Nephron (organoid): ENCODE measurements around the gene LMX1A.

ENCODE experiments used
- H3K27ac Mint-ChIP-seq, 3 experiments: 2 replicates each; pipeline ENCODE4 v1.8.0; 2020; ENCODE audit warnings: mixed read lengths in 3 of 3, mild to moderate bottlenecking in 2 of 3, moderate library complexity in 1 of 3
- H3K27me3 Mint-ChIP-seq: 2 replicates; pipeline ENCODE4 v1.8.0; 2021; ENCODE audit warnings: low read depth, mild to moderate bottlenecking, moderate library complexity, mixed read lengths
- H3K36me3 Mint-ChIP-seq: 2 replicates; pipeline ENCODE4 v1.8.0; 2020; ENCODE audit warnings: low read depth, mixed read lengths
- H3K4me1 Mint-ChIP-seq: 2 replicates; pipeline ENCODE4 v1.8.0; 2020; ENCODE audit warnings: mixed read lengths
- H3K4me3 Mint-ChIP-seq, 3 experiments: 2 replicates each; pipeline ENCODE4 v1.8.0; 2020; ENCODE audit warnings: mild to moderate bottlenecking in 3 of 3, mixed read lengths in 3 of 3, moderate library complexity in 2 of 3
- H3K9me3 Mint-ChIP-seq: 2 replicates; pipeline ENCODE4 v1.8.0; 2020; ENCODE audit warnings: mixed read lengths
- TF ChIP-seq, protein P1 (sequence below), 3 experiments: fragments of 200-600 bp; sonication (generic); IDR thresholded peaks; one replicate each; pipeline ENCODE4 v1.5.0; 2021; ENCODE audit warnings: antibody characterized with exemption in 3 of 3; ENCODE audit not compliant: unreplicated experiment in 3 of 3

Gene LMX1A

DNA sequence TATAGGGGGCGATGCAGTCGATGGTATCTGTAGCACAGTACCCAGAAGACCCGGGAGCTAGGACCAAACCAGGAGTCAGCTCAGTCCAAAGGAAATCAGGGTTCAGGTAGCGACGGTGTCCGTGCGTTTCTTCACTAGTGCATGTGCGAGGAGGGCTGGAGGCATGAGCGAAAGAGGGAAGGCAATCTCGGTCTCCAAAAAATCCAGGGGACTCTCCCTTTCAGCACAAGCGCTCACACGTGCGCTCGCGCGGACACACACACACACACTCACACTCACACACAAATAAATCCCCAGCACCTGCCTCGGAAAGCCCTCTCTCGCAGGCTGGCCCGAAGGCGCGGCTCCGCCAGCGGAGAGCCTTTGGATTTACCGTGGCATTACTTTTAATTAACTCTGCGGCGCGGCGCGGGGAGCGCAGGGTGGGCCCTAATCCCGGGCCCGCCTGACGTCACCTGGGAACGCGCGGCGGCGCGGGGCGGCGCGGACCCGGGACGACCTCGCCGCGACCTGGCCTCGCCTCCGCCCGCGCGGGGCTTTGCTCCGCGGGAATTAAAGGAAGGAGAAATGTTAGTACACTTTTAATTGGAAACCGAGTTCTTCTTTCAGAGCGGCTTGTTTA, 121.2 kb downstream of the LMX1A start:
- Mint-ChIP-seq H3K27ac (peak overlapping the region in 1 of 3 experiments; percentile 7), H3K36me3 (no peaks in the 10 kb centered on the region), H3K9me3 (no peaks in the 10 kb centered on the region), H3K27me3 (peaks cover 85% of the 10 kb centered on the region), H3K4me1 (peaks cover 19% of the 10 kb centered on the region), H3K4me3 (peak overlapping the region; percentile 77 to 83 (median 80))
- TF ChIP-seq, protein P1, sequence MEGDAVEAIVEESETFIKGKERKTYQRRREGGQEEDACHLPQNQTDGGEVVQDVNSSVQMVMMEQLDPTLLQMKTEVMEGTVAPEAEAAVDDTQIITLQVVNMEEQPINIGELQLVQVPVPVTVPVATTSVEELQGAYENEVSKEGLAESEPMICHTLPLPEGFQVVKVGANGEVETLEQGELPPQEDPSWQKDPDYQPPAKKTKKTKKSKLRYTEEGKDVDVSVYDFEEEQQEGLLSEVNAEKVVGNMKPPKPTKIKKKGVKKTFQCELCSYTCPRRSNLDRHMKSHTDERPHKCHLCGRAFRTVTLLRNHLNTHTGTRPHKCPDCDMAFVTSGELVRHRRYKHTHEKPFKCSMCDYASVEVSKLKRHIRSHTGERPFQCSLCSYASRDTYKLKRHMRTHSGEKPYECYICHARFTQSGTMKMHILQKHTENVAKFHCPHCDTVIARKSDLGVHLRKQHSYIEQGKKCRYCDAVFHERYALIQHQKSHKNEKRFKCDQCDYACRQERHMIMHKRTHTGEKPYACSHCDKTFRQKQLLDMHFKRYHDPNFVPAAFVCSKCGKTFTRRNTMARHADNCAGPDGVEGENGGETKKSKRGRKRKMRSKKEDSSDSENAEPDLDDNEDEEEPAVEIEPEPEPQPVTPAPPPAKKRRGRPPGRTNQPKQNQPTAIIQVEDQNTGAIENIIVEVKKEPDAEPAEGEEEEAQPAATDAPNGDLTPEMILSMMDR (IDR thresholded peaks at IDR 0.05; ENCODE audit: unreplicated experiment in 3 of 3): no peak

DNA sequence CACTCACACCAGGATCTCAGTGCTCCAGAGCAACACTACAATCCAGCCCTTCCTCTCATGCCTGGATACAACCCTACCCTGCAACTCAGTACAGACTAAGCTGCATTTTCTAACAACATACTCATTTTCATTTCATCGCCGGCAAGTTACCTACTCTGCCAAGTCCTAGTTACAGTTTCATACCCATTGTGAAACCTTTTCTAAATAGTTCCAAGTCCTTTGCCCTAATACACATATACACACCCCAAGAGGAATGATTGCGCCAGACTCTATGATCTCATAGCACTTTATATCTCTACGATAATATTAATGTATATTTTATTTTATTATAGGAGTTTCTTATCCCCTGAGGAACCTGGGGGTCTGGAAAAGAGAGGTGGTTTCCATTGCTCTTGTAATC, 122.4 kb downstream of the LMX1A start:
- TF ChIP-seq, protein P1 (IDR thresholded peaks at IDR 0.05; ENCODE audit: unreplicated experiment in 3 of 3): no peak
- Mint-ChIP-seq H3K9me3 (no peaks in the 10 kb centered on the region), H3K4me1 (peaks cover 18% of the 10 kb centered on the region), H3K4me3 (peak overlapping the region in 2 of 3 experiments; percentile 16 to 20), H3K27ac (no peak overlapping the region), H3K36me3 (no peaks in the 10 kb centered on the region), H3K27me3 (peaks cover 79% of the 10 kb centered on the region)

DNA sequence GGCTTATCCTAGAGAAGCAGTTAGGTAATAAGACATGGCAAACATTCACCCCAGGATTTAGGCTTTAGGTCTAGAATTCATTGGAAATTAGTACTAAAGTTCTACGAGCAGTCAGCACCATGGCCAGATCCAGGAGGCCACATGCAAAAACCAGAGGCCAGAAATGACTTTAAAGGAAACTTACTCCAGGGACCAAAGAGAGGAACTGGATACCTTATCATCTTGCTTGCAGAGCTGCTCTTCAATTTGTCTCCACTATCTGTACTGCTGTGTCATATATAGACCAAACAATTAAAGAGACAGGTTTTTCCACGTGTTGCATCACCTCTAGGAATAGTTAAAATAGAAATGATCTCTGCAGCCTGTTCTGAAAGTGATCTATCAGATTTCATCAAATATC, 127.8 kb downstream of the LMX1A start:
- H3K27ac Mint-ChIP-seq: no peak overlapping the region
- H3K4me1 Mint-ChIP-seq: no peaks in the 10 kb centered on the region
- peaks cover 57% of the 10 kb centered on the region for H3K27me3 Mint-ChIP-seq
- H3K36me3 Mint-ChIP-seq: no peaks in the 10 kb centered on the region
- no peaks in the 10 kb centered on the region for H3K9me3 Mint-ChIP-seq
- H3K4me3 Mint-ChIP-seq: no peak overlapping the region
- TF ChIP-seq, protein P1 (IDR thresholded peaks at IDR 0.05; ENCODE audit: unreplicated experiment in 3 of 3): no peak

DNA sequence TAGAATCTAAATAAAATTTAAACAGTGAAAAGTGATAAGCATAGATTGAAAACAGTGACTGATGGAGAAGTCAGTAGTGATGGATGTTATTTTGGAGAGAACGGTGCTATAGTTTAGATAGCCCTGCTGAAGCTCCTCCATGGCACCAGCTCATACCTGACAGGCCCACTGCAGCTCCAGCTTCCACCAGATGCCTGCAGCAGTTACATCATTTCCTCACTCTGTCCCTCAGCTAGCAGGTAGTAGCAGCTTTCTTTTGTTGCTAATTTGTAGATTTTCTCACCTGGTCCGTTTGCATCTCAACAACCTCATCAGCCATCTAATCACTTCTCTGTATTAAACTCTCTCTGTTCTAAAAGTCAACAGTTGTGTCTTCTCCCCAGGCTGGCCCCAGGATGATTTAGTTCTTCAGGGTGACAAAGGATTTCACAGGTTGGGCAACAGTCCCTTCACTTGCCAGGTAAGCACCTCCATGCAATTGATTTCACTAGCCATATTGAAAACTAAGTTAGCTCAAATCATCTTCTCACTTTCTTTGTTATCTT, 128.3 kb downstream of the LMX1A start:
- no peak overlapping the region for H3K27ac Mint-ChIP-seq
- no peaks in the 10 kb centered on the region for H3K36me3 Mint-ChIP-seq
- no peak overlapping the region for H3K4me3 Mint-ChIP-seq
- TF ChIP-seq, protein P1 (IDR thresholded peaks at IDR 0.05; ENCODE audit: unreplicated experiment in 3 of 3): no peak
- no peaks in the 10 kb centered on the region for H3K4me1 Mint-ChIP-seq
- peaks cover 55% of the 10 kb centered on the region for H3K27me3 Mint-ChIP-seq
- H3K9me3 Mint-ChIP-seq: no peaks in the 10 kb centered on the region

DNA sequence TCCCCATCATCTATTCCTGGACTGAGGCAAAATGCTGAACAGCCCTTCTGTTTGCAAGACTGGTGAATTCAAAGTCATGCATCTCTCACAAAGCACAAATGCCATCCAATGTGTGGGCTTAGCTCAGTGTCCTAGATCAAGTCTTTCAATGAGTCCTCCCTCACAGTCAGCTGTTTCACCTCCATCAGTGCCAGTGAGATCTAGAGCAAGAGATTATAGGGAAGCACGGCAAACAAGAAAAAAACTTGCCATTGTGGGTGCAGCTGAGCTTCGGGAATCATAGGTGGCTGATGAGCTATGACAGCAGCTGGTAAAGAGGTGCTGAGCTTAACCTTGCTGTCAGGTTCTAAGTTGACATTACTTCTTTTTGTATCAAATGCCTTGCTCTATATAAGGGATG, 130.2 kb downstream of the LMX1A start:
- Mint-ChIP-seq H3K27ac (no peak overlapping the region), H3K4me3 (no peak overlapping the region), H3K36me3 (no peaks in the 10 kb centered on the region), H3K27me3 (peaks cover 41% of the 10 kb centered on the region), H3K9me3 (no peaks in the 10 kb centered on the region), H3K4me1 (peaks cover 13% of the 10 kb centered on the region)
- TF ChIP-seq, protein P1 (IDR thresholded peaks at IDR 0.05; ENCODE audit: unreplicated experiment in 3 of 3): no peak

DNA sequence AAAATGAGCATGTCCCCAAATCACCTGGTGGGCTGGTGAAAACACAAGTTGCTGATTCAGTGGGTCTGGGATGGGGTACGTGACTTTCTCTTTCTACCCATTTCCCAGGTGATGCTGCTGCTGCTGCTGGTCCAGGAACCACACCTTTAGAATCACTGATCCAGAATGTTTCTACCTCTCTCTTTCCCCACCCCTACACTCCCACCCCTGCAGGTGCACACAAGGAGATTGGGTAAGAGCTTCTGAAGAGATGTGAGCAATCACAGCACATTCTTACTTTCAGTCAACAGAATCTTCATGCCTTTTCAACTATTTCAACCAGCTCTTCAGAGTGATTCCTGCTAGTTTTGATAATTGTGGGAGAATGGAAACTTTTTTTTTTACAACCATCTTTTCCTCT, 130.9 kb downstream of the LMX1A start:
- Mint-ChIP-seq H3K4me1 (peaks cover 19% of the 10 kb centered on the region), H3K4me3 (no peak overlapping the region), H3K27ac (no peak overlapping the region), H3K9me3 (no peaks in the 10 kb centered on the region), H3K36me3 (no peaks in the 10 kb centered on the region), H3K27me3 (peaks cover 41% of the 10 kb centered on the region)
- TF ChIP-seq, protein P1 (IDR thresholded peaks at IDR 0.05; ENCODE audit: unreplicated experiment in 3 of 3): no peak
